ENCODE results near the gene SURF6.
"Not testable (repeated sequence)": the region's sequence is repeated elsewhere in the genome, so short reads cannot be mapped to it uniquely, and the experiment has no call there.

SURF6 gene

GRCh38 chr9:133323211-133323610 lies 12.8 kb downstream of the SURF6 start:
- no peak for DNase-seq

- no peak for DNase-seq
These were observed 13.3 kb downstream of the SURF6 start for GRCh38 chr9:133322701-133323100.

GRCh38 chr9:133321411-133321935 lies 14.5 kb downstream of the SURF6 start:
- no peak for DNase-seq

GRCh38 chr9:133320421-133320881 lies 15.5 kb downstream of the SURF6 start:
- DNase-seq: no peak

GRCh38 chr9:133317551-133317950 lies 18.4 kb downstream of the SURF6 start:
- DNase-seq: not testable (repeated sequence)

GRCh38 chr9:133315997-133316396 lies 20.0 kb downstream of the SURF6 start:
- no peak for DNase-seq

- DNase-seq: no peak
These were observed 26.4 kb downstream of the SURF6 start for GRCh38 chr9:133309608-133310007.

- no peak for DNase-seq
These were observed 28.7 kb downstream of the SURF6 start for GRCh38 chr9:133307301-133307700.

GRCh38 chr9:133306242-133307204 lies 29.5 kb downstream of the SURF6 start:
- DNase-seq: no peak

GRCh38 chr9:133305731-133306130 lies 30.3 kb downstream of the SURF6 start:
- no peak for DNase-seq

- no peak for DNase-seq
These were observed 31.3 kb downstream of the SURF6 start for GRCh38 chr9:133304477-133305377.

GRCh38 chr9:133304158-133304470 lies 31.9 kb downstream of the SURF6 start:
- DNase-seq: no peak

GRCh38 chr9:133303266-133304157 lies 32.5 kb downstream of the SURF6 start:
- no peak for DNase-seq

- DNase-seq: no peak
These were observed 34.4 kb downstream of the SURF6 start for GRCh38 chr9:133301253-133302230.

GRCh38 chr9:133299996-133300395 lies 36.0 kb downstream of the SURF6 start:
- DNase-seq: not testable (repeated sequence)

GRCh38 chr9:133294257-133294656 lies 41.7 kb downstream of the SURF6 start:
- no peak for DNase-seq

- no peak for DNase-seq
These were observed 45.2 kb downstream of the SURF6 start for GRCh38 chr9:133290751-133291302.

- no peak for DNase-seq
These were observed 49.5 kb downstream of the SURF6 start for GRCh38 chr9:133286523-133286922.

GRCh38 chr9:133285252-133285775 lies 50.7 kb downstream of the SURF6 start:
- DNase-seq: no peak

- no peak for DNase-seq
These were observed 51.6 kb downstream of the SURF6 start for GRCh38 chr9:133284362-133284761.

Data from CD4-positive, alpha-beta T cell treated with Interleukin-17A for 1 hour (primary cell).